ENCODE data around the gene LAIR1. TPM values are rescaled to one million over a fixed set of nuclear protein-coding genes. Genes with fewer than 3 reads are reported as not detected.

Gene LAIR1
- polyA plus RNA-seq, 1 donor (not counting 4 experiments of a cell fraction or from before 2014, with no cell fraction given): not detected

DNA sequence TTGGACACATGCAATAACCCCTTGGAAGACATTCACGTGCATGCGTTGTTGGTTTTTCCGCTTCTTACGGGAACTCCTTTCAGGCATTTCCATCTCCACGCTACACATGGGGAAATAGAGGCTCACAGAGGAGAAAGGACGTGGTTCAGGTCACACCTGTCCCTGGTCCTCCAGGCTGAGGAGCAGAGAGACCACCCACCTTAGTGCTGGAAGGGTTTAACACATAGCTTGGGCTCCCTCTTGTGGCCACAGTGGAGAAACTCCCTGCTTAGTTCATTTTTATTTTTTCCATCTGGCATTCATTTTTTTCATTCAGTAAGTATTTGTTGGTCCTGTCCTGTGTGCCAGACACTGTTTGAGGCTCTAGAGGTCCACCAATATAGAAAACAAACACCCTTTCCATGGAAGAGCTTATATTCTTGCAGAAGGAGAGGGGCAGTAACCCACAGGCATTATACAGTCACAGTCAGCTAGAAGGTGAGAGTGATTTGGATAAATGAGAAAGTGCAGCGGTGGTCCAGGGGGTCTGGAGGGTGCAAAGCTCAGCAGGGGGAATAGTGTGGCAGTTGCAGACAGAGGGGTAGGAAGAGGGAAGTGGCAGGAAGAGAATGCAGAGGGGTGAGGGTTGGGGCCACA is 26.3 kb upstream of the LAIR1 start:
- Histone ChIP-seq H3K9me3 (ENCODE audit: control insufficient read depth, low read depth, low read length) (no peaks in the 10 kb centered on the region), H3K4me3 (ENCODE audit: control insufficient read depth in 2 of 3, extremely low read depth in 1 of 3, insufficient read depth in 2 of 3, low read depth in 1 of 3, low read length in 3 of 3) (no peak overlapping the region), H3K4me2 (ENCODE audit: control insufficient read depth, extremely low read depth, insufficient read depth, low read depth, low read length) (no peak overlapping the region), H3K79me2 (ENCODE audit: control insufficient read depth, insufficient read depth, low read length) (no peaks in the 10 kb centered on the region), H3K27ac (ENCODE audit: control insufficient read depth, insufficient read depth, low read length) (no peak overlapping the region), H4K20me1 (ENCODE audit: control insufficient read depth, extremely low read depth, insufficient read depth, low read length) (no peaks in the 10 kb centered on the region), H3K4me1 (ENCODE audit: control insufficient read depth, extremely low read depth, insufficient read depth, low read length) (no peaks in the 10 kb centered on the region), H3K27me3 (ENCODE audit: control insufficient read depth, extremely low read depth, insufficient read depth, low read length) (peaks cover 9% of the 10 kb centered on the region), H3K9me1 (ENCODE audit: control insufficient read depth, extremely low read depth, insufficient read depth, low read length) (no peaks in the 10 kb centered on the region), H3K36me3 (ENCODE audit: control insufficient read depth in 2 of 2, extremely low read depth in 1 of 2, insufficient read depth in 2 of 2, low read length in 2 of 2) (no peaks in the 10 kb centered on the region), H3K9ac (ENCODE audit: control insufficient read depth, extremely low read depth, insufficient read depth, low read length) (no peak overlapping the region), H2AFZ (ENCODE audit: control insufficient read depth, low read length) (no peak overlapping the region)
- dilution Hi-C loops (cut with MboI; ENCODE audit: extremely low pct_ligation_motif_present, low sequenced_read_pairs): no loop called here
- TF ChIP-seq, protein P1, sequence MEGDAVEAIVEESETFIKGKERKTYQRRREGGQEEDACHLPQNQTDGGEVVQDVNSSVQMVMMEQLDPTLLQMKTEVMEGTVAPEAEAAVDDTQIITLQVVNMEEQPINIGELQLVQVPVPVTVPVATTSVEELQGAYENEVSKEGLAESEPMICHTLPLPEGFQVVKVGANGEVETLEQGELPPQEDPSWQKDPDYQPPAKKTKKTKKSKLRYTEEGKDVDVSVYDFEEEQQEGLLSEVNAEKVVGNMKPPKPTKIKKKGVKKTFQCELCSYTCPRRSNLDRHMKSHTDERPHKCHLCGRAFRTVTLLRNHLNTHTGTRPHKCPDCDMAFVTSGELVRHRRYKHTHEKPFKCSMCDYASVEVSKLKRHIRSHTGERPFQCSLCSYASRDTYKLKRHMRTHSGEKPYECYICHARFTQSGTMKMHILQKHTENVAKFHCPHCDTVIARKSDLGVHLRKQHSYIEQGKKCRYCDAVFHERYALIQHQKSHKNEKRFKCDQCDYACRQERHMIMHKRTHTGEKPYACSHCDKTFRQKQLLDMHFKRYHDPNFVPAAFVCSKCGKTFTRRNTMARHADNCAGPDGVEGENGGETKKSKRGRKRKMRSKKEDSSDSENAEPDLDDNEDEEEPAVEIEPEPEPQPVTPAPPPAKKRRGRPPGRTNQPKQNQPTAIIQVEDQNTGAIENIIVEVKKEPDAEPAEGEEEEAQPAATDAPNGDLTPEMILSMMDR (optimal IDR thresholded peaks at IDR 0.05 in 1 of 3, IDR thresholded peaks at IDR 0.05 in 1 of 3, conservative IDR thresholded peaks at IDR 0.05 in 1 of 3; ENCODE audit: extremely low read depth in 1 of 3, insufficient read depth in 2 of 3, low read length in 3 of 3): peak; percentile 60 to 68 (median 68)
- TF ChIP-seq EZH2 (IDR thresholded peaks at IDR 0.05; ENCODE audit: low read length): no peak
- FAIRE-seq (no peak), DNase-seq (ENCODE audit: low read depth, low spot score) (peak; percentile 4)

DNA sequence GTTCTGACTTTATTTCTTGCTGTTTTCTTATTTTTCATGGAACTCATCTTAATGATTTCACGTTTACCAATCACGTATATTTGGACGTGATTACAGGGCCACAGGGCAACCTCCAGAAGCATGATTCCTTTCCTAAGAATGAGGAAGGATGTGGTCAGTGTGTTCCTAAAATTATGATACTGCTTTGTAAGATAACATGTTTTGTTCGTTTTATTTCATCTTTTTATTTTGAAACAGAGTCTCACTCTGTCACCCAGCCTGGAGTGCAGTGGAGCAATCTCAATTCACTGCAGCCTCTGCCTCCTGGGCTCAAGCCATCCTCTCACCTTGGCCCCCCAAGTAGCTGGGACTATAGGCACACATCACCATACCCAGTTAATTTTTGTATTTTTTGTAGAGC is 24.8 kb upstream of the LAIR1 start:
- no peak overlapping the region for H3K4me2 ChIP-seq (ENCODE audit: control insufficient read depth, extremely low read depth, insufficient read depth, low read depth, low read length)
- FAIRE-seq: no peak
- H3K9me1 ChIP-seq (ENCODE audit: control insufficient read depth, extremely low read depth, insufficient read depth, low read length): no peaks in the 10 kb centered on the region
- no peak overlapping the region for H3K9ac ChIP-seq (ENCODE audit: control insufficient read depth, extremely low read depth, insufficient read depth, low read length)
- H3K9me3 ChIP-seq (ENCODE audit: control insufficient read depth, low read depth, low read length): no peaks in the 10 kb centered on the region
- TF ChIP-seq, protein P1 (optimal IDR thresholded peaks at IDR 0.05 in 1 of 3, IDR thresholded peaks at IDR 0.05 in 1 of 3, conservative IDR thresholded peaks at IDR 0.05 in 1 of 3; ENCODE audit: extremely low read depth in 1 of 3, insufficient read depth in 2 of 3, low read length in 3 of 3): no peak
- TF ChIP-seq EZH2 (IDR thresholded peaks at IDR 0.05; ENCODE audit: low read length): no peak
- peaks cover 9% of the 10 kb centered on the region for H3K27me3 ChIP-seq (ENCODE audit: control insufficient read depth, extremely low read depth, insufficient read depth, low read length)
- H3K27ac ChIP-seq (ENCODE audit: control insufficient read depth, insufficient read depth, low read length): no peak overlapping the region
- no peak overlapping the region for H3K4me3 ChIP-seq (ENCODE audit: control insufficient read depth in 2 of 3, extremely low read depth in 1 of 3, insufficient read depth in 2 of 3, low read depth in 1 of 3, low read length in 3 of 3)
- H3K4me1 ChIP-seq (ENCODE audit: control insufficient read depth, extremely low read depth, insufficient read depth, low read length): no peaks in the 10 kb centered on the region
- no peak for DNase-seq (ENCODE audit: low read depth, low spot score)
- no peaks in the 10 kb centered on the region for H3K36me3 ChIP-seq (ENCODE audit: control insufficient read depth in 2 of 2, extremely low read depth in 1 of 2, insufficient read depth in 2 of 2, low read length in 2 of 2)
- dilution Hi-C loops (cut with MboI; ENCODE audit: extremely low pct_ligation_motif_present, low sequenced_read_pairs): no loop called here
- no peak overlapping the region for H2AFZ ChIP-seq (ENCODE audit: control insufficient read depth, low read length)
- H4K20me1 ChIP-seq (ENCODE audit: control insufficient read depth, extremely low read depth, insufficient read depth, low read length): no peaks in the 10 kb centered on the region
- H3K79me2 ChIP-seq (ENCODE audit: control insufficient read depth, insufficient read depth, low read length): no peaks in the 10 kb centered on the region
